OCI-LY1 (cell line): Measurements from ENCODE around the gene POU5F2.

Source experiments
- H2AFZ ChIP-seq: fragments of 200-600 bp; sonication (generic), shearing (Covaris generic); 2 replicates; pipeline ENCODE4 v1.6.0; 2014; ENCODE audit warnings: antibody characterized with exemption, mild to moderate bottlenecking, low read length
- H3F3A ChIP-seq: fragments of 200-600 bp; sonication (generic), shearing (Covaris generic); 2 replicates; pipeline ENCODE4 v1.6.0; 2014; ENCODE audit warnings: mild to moderate bottlenecking, antibody characterized with exemption, low read length, moderate library complexity; ENCODE audit not compliant: insufficient read depth
- H3K27ac ChIP-seq: fragments of 200-600 bp; sonication (generic); 2 replicates; pipeline ENCODE4 v1.5.1; 2014; ENCODE audit warnings: low read length, mixed run types, mild to moderate bottlenecking, low read depth; ENCODE audit not compliant: poor library complexity, severe bottlenecking
- H3K27me3 ChIP-seq: fragments of 200-600 bp; sonication (generic); 2 replicates; pipeline ENCODE4 v1.6.0; 2014; ENCODE audit warnings: antibody characterized with exemption, mild to moderate bottlenecking, low read length, moderate library complexity; ENCODE audit not compliant: insufficient read depth
- H3K36me3 ChIP-seq: fragments of 200-600 bp; sonication (generic); 2 replicates; pipeline ENCODE4 v1.6.1; 2014; ENCODE audit warnings: mild to moderate bottlenecking, antibody characterized with exemption, low read length, moderate library complexity, mixed read lengths; ENCODE audit not compliant: insufficient read depth
- H3K4me1 ChIP-seq: fragments of 200-600 bp; sonication (generic); 2 replicates; pipeline ENCODE4 v1.5.1; 2014; ENCODE audit warnings: mild to moderate bottlenecking, low read length, moderate library complexity; ENCODE audit not compliant: insufficient read depth, severe bottlenecking
- H3K4me2 ChIP-seq: fragments of 200-600 bp; sonication (generic), shearing (Covaris generic); 2 replicates; pipeline ENCODE4 v1.6.1; 2014; ENCODE audit warnings: low read length
- H3K4me3 ChIP-seq: fragments of 200-600 bp; sonication (generic); 2 replicates; pipeline ENCODE4 v1.5.1; 2014; ENCODE audit warnings: low read length, low read depth, mild to moderate bottlenecking, mixed read lengths; ENCODE audit not compliant: poor library complexity, severe bottlenecking
- H3K79me2 ChIP-seq: fragments of 200-600 bp; shearing (Covaris generic); 2 replicates; pipeline ENCODE4 v1.6.1; 2016; ENCODE audit warnings: mixed run types, low read length, mixed read lengths; ENCODE audit not compliant: insufficient read depth
- H3K9ac ChIP-seq: fragments of 200-600 bp; sonication (generic), shearing (Covaris generic); 2 replicates; pipeline ENCODE4 v1.6.1; 2014; ENCODE audit warnings: mild to moderate bottlenecking, low read length, mixed read lengths
- H3K9me2 ChIP-seq: fragments of 200-600 bp; sonication (generic), shearing (Covaris generic); 2 replicates; pipeline ENCODE4 v1.6.1; 2014; ENCODE audit warnings: low read depth, mild to moderate bottlenecking, low read length, mixed read lengths
- H3K9me3 ChIP-seq: fragments of 200-600 bp; shearing (Covaris generic); 2 replicates; pipeline ENCODE4 v1.6.1; 2014; ENCODE audit warnings: low read length, mixed read lengths
- H4K20me1 ChIP-seq: fragments of 200-600 bp; sonication (generic), shearing (Covaris generic); 2 replicates; pipeline ENCODE4 v1.6.0; 2016; ENCODE audit warnings: mild to moderate bottlenecking, low read length; ENCODE audit not compliant: insufficient read depth
- EZH2 ChIP-seq: fragments of 200-600 bp; sonication (generic), shearing (Covaris generic); IDR thresholded peaks from 2 replicates; pipeline ENCODE4 v1.8.0; 2017; ENCODE audit warnings: borderline replicate concordance, mixed run types, mild to moderate bottlenecking, antibody characterized with exemption, low read length, moderate library complexity, mixed read lengths
- TF ChIP-seq, protein P1 (sequence below): fragments of 200-600 bp; sonication (generic), shearing (Covaris generic); IDR thresholded peaks from 2 replicates; pipeline ENCODE4 v1.5.1; 2017; ENCODE audit warnings: mild to moderate bottlenecking, antibody characterized with exemption, low read length, moderate library complexity, mixed read lengths

POU5F2 gene

DNA sequence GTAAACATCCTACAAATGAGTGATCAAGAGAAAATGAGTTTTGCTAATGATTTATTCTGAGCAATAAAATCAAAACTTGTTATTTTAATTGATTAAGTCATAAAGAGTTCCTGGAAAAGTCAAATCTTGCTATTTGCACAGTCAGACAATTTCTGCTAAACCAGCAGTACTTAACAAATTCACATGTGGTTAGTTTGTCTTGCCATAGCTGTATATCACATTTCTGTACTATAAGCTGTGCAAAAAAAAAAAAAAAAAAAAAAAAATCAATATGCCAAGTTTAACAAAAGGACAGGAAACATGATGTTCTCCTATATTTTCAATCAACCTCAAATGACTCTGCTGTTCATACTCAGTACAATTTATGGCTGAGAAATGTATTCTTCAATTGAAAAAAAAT lies 24.9 kb downstream of the POU5F2 start:
- Histone ChIP-seq H3K79me2 (no peaks in the 10 kb centered on the region), H3K4me1 (no peaks in the 10 kb centered on the region), H3F3A (no peaks in the 10 kb centered on the region), H3K27ac (no peak overlapping the region), H3K36me3 (no peaks in the 10 kb centered on the region), H4K20me1 (no peaks in the 10 kb centered on the region), H3K4me2 (no peak overlapping the region), H3K9me2 (no peaks in the 10 kb centered on the region), H3K4me3 (no peak overlapping the region), H2AFZ (no peak overlapping the region), H3K27me3 (no peaks in the 10 kb centered on the region), H3K9ac (no peak overlapping the region), H3K9me3 (no peaks in the 10 kb centered on the region)
- TF ChIP-seq EZH2: no peak
- TF ChIP-seq, protein P1, sequence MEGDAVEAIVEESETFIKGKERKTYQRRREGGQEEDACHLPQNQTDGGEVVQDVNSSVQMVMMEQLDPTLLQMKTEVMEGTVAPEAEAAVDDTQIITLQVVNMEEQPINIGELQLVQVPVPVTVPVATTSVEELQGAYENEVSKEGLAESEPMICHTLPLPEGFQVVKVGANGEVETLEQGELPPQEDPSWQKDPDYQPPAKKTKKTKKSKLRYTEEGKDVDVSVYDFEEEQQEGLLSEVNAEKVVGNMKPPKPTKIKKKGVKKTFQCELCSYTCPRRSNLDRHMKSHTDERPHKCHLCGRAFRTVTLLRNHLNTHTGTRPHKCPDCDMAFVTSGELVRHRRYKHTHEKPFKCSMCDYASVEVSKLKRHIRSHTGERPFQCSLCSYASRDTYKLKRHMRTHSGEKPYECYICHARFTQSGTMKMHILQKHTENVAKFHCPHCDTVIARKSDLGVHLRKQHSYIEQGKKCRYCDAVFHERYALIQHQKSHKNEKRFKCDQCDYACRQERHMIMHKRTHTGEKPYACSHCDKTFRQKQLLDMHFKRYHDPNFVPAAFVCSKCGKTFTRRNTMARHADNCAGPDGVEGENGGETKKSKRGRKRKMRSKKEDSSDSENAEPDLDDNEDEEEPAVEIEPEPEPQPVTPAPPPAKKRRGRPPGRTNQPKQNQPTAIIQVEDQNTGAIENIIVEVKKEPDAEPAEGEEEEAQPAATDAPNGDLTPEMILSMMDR: no peak

DNA sequence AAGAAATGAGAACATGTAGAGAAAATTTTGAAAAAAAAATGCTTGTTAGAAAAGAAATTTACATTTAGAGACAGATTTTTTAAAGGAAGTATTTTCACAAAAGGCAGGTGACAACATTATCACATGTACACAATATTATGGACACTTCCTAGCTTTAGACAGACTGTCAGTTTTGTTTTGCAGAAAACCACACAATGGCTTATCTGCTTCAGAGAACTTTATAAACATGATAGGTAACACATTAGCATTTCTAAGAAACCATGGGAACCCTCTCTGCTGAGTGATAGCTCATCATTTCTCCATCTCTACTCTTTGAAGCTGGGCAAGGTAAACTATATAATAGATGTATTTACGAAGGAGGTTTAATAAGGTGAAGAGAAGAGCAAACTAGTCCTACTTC lies 25.6 kb downstream of the POU5F2 start:
- Histone ChIP-seq H3K4me2 (no peak overlapping the region), H3K27me3 (no peaks in the 10 kb centered on the region), H3K4me3 (no peak overlapping the region), H3K9me3 (no peaks in the 10 kb centered on the region), H3K9ac (no peak overlapping the region), H3K36me3 (no peaks in the 10 kb centered on the region), H2AFZ (no peak overlapping the region), H4K20me1 (no peaks in the 10 kb centered on the region), H3K9me2 (no peaks in the 10 kb centered on the region), H3K79me2 (no peaks in the 10 kb centered on the region), H3F3A (no peaks in the 10 kb centered on the region), H3K4me1 (no peaks in the 10 kb centered on the region), H3K27ac (no peak overlapping the region)
- TF ChIP-seq, protein P1: no peak
- no peak for TF ChIP-seq EZH2

DNA sequence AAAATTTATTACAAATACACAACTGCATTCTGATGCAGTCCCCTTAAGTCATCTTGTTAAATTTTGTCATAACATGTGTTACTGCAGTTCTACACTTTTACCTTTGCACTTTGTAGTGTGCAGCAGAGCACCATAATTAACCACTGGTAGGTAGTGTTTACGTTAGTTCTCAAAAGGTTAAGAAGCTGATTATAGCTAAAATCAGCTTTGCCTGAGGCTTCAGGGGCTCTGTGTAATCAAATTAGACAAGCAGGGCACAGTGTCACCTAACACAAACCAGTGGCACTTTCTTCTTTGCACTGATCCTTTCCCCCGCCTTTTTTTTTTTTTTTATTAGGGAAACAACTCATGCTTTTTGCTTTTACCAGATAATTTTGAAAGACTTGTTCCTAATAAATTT lies 26.1 kb downstream of the POU5F2 start:
- Histone ChIP-seq H3K27ac (no peak overlapping the region), H3K9ac (no peak overlapping the region), H3K36me3 (no peaks in the 10 kb centered on the region), H3F3A (no peaks in the 10 kb centered on the region), H3K9me3 (no peaks in the 10 kb centered on the region), H3K9me2 (no peaks in the 10 kb centered on the region), H3K4me2 (no peak overlapping the region), H2AFZ (no peak overlapping the region), H3K4me3 (no peak overlapping the region), H3K27me3 (no peaks in the 10 kb centered on the region), H3K4me1 (no peaks in the 10 kb centered on the region), H4K20me1 (no peaks in the 10 kb centered on the region), H3K79me2 (no peaks in the 10 kb centered on the region)
- TF ChIP-seq EZH2: no peak
- TF ChIP-seq, protein P1: no peak
